T-helper 17 cell (primary cell): ENCODE results near the gene ADAM10. TPM values are rescaled to one million over a fixed set of nuclear protein-coding genes. Genes with fewer than 3 reads are reported as not detected.

ENCODE experiments used
- ATAC-seq: fragments of 150-1000 bp; cut with Tn5 transposase; 2 replicates; pipeline ENCODE4 v1.10.0; 2021; ENCODE audit warnings: mild to moderate bottlenecking, moderate library complexity
- DNase-seq, 3 donors: peaks; one replicate each; pipeline versions ENCODE4 v3.0.0 to v3.0.0-alpha.2; 2020 to 2021
- H3K9me3 ChIP-seq: one replicate; pipeline ENCODE4 v1.7.0; 2013; ENCODE audit warnings: low read length, mild to moderate bottlenecking; ENCODE audit not compliant: control insufficient read depth, poor library complexity, severe bottlenecking
- H3K27ac Mint-ChIP-seq: one replicate; pipeline ENCODE4 v1.8.0; 2022; ENCODE audit warnings: mild to moderate bottlenecking, moderate library complexity, mixed read lengths
- H3K27me3 Mint-ChIP-seq: one replicate; pipeline ENCODE4 v1.8.0; 2022; ENCODE audit warnings: mixed read lengths
- H3K36me3 Mint-ChIP-seq: one replicate; pipeline ENCODE4 v1.8.0; 2022; ENCODE audit warnings: low read depth, mixed read lengths
- H3K4me1 Mint-ChIP-seq: one replicate; pipeline ENCODE4 v1.8.0; 2022; ENCODE audit warnings: mild to moderate bottlenecking, mixed read lengths
- H3K4me3 Mint-ChIP-seq: one replicate; pipeline ENCODE4 v1.8.0; 2022; ENCODE audit warnings: mild to moderate bottlenecking, moderate library complexity, mixed read lengths
- total RNA-seq, 4 donors: library from RNA in 2 of 4; stranded (reverse) in 2 of 4; gene quantifications; one replicate each; pipeline ENCODE4 v1.2.3 and lab custom pipeline; 2022 to 2026

ADAM10 gene
- total RNA-seq, 2 donors from 2014 or later, result 137 to 142 TPM

DNA sequence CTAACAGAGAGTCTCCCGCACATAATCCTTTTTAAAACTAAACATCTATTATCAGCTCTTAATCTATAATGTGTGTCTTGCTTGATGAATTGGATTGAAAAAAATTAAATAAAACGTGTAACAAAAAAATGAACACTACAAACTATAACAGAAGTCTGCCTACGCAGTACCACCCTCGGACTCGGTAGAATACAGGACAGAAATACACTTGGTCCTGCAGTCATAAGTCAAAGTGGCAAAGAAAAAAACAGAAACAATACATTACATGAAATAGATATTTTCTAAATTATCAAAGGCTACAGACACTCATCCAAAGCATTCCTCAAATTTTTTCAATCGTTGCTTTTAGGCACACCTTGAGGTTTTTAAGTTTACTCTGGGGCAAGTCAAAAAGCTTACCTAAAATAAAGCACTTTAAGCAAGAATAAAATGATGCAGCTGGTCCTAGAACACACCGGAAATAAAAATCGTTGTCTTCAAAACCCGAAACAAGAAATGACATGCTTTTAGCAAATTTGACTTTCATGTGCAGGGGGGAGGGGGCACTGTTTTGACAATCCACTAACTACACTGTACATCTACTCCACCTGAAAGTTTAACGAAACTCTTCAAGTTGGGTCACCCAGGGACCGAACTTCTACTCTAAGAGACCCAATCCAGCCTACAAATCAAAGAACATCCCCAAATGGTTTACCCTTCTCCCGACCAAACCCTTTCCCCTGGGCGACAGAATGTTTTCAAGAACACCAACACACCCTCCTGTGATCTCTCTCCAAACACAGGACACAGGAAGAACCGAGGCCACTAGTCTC is 1.3 kb downstream of the ADAM10 start:
- Mint-ChIP-seq H3K36me3 (peaks cover 2% of the 10 kb centered on the region), H3K27me3 (no peaks in the 10 kb centered on the region), H3K4me1 (peaks cover 31% of the 10 kb centered on the region)

DNA sequence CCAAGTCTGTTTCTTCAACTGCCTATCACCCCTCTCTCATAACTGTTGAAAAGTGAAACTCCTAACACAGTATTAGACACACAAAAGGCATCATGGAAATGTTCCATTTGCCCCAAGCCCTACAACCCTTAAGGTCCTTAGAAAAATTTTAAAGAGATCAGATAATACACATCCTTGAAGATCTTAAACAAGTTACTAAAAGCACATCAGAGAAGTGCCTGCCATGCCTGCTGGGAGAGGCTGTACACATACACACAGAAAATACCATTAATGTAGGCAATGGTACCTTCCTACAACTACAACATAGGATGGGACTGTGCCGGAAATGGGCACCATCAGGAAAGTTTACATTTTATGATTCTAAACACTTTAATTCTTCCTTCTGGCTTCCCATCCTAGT is 3.3 kb downstream of the ADAM10 start:
- H3K27ac Mint-ChIP-seq, result no peak overlapping the region
- H3K36me3 Mint-ChIP-seq, result peaks cover 2% of the 10 kb centered on the region
- ATAC-seq (no peak), DNase-seq (no peak)
- peaks cover 47% of the 10 kb centered on the region for H3K4me1 Mint-ChIP-seq
- no peak overlapping the region for H3K4me3 Mint-ChIP-seq
- H3K27me3 Mint-ChIP-seq, result no peaks in the 10 kb centered on the region
- H3K9me3 ChIP-seq, result no peaks in the 10 kb centered on the region

More for the DNA sequence above, 1.3 kb downstream of the ADAM10 start:
- Mint-ChIP-seq H3K4me3 (peak overlapping the region; percentile 97), H3K27ac (peak overlapping the region; percentile 93)
- DNase-seq (no peak), ATAC-seq (no peak)
- no peaks in the 10 kb centered on the region for H3K9me3 ChIP-seq

DNA sequence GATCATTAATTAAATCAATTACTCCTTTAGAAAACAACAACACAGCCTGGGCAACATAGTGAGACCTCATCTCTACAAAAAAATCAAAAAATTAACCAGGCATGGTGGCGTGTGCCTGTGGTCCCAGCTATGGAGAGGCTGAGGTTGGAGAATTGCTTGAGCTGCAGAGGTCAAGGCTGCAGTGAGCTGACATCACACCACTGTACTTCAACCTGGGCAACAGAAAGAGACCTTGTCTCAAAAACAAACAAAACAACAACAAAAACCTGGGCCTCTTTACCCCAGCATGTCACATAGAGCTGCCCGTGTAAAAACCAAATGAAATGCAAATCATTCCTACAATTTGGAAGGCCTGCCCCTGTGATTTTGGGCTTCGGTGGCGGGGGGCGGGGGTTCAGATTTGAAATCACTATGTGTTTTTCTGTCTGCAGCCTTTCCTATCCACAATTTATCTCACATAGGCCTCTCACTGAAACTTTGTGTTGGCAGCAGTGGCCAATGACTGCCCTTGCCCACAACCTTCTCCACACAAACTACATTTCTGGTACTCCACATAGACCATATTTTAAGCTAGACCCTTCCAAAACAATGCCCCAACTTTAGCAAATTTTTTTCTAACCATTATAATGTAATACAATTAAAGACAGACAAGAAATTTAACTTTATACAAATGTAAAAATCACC is 6.5 kb downstream of the ADAM10 start:
- H3K9me3 ChIP-seq, result no peaks in the 10 kb centered on the region
- no peak for DNase-seq
- ATAC-seq, result no peak
- Mint-ChIP-seq H3K4me1 (peaks cover 50% of the 10 kb centered on the region), H3K27me3 (no peaks in the 10 kb centered on the region), H3K27ac (no peak overlapping the region), H3K36me3 (no peaks in the 10 kb centered on the region), H3K4me3 (no peak overlapping the region)

DNA sequence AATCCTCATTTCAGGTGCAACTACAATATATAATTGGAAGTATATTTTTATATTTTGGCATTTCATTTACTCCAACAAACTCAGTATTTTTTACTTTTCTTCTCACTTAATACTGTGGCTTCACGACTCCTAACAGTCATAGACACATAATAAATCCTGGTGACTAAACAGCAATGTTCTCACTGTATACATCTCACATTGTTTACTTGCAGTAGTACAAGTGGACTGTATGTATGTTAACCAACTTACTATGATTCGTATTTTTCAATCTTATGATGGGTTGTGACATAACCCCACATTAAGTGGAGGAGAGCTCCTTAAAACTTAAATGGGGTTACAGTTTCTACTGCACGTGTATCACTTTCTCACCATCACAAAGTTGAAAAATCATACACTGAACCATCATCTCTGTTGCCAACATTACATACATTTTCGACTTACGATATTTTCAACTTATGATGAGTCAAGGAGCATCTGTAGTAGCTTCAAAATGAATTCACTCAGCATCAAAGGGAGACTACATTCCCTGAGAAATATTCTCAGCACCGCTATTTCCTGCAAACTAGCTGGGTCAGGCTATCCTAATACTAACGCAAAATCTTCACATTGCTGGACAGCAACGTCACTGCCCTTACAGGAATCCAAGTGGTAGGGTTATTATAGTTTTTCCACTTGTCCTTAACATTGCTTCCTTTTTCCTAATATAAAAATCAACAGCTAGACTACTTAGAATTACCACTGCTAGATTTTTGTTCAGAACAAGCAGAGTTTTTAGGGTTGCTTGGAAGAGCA is 7.3 kb downstream of the ADAM10 start:
- no peaks in the 10 kb centered on the region for H3K9me3 ChIP-seq
- Mint-ChIP-seq H3K27ac (no peak overlapping the region), H3K36me3 (no peaks in the 10 kb centered on the region), H3K27me3 (no peaks in the 10 kb centered on the region), H3K4me1 (peaks cover 51% of the 10 kb centered on the region), H3K4me3 (no peak overlapping the region)
- no peak for DNase-seq
- ATAC-seq, result no peak

DNA sequence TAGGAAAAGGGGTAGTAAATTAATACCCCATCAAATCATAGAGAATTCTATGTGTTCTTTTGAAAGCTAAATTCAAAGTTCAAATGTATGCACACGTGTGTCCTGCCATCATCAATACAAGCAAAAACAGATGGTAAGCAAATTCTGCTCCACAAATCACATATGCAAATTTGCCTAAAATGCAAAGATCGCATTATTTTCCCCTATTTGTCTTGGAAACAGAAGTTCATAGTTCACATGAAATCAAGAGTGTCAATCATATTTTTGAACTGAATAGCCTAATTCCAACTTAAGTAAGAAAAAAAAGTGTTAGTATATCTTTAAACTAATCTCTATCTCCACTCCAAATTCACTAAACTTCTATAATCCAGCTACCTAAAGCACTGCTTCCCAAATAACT is 8.5 kb downstream of the ADAM10 start:
- no peaks in the 10 kb centered on the region for H3K9me3 ChIP-seq
- DNase-seq (no peak), ATAC-seq (no peak)
- Mint-ChIP-seq H3K4me3 (peak overlapping the region; percentile 31), H3K36me3 (no peaks in the 10 kb centered on the region), H3K27me3 (no peaks in the 10 kb centered on the region), H3K4me1 (peaks cover 53% of the 10 kb centered on the region), H3K27ac (no peak overlapping the region)

DNA sequence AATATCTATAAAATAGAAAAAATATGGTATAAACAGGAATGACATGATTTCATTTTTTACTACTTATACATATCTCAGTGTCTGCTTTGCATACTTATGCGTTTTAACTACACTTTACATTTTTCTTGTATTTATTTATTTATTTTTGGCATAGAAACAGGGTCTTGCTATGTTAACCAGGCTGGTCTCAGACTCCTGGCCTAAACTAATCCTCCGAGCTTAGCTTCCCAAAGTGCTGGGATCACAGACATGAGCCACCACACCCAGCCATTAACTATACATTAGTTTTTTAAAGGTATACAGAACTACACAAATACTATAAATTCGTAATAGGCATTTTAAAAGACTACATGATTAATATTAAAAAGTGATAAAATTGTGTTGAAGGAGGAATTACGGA is 9.1 kb downstream of the ADAM10 start:
- DNase-seq, result no peak
- no peaks in the 10 kb centered on the region for H3K27me3 Mint-ChIP-seq
- ATAC-seq, result no peak
- no peak overlapping the region for H3K4me3 Mint-ChIP-seq
- H3K27ac Mint-ChIP-seq, result no peak overlapping the region
- peaks cover 53% of the 10 kb centered on the region for H3K4me1 Mint-ChIP-seq
- H3K36me3 Mint-ChIP-seq, result no peaks in the 10 kb centered on the region
- H3K9me3 ChIP-seq, result no peaks in the 10 kb centered on the region

DNA sequence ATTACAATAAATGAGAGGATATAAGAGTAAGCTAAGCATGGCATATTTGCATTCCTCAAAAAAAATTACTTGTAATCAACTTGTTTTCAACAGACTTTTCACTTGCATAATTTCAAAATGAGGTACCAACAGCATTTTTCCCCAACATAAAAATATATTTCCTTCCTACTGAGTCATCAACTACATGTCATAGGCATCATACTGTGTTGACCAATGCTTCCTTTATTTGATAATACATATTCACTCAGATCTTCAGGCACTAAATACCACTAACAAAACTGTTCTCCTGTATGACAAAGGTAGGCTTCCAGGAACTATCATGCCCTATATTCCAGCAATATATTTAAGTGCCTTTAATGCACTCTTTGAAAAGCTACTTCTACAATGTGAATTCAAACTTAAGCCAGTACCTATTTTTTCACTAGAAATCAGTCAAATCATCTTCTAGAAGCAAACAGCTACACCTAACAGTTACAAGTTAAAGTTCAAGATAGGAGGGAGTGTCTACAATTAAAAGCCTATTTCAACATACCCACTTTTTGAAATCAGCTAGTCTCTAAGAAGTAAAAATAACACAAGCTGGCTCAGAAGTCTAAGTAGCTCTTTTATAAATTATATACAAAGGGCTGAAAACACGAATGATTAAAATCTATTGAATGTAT is 11.3 kb downstream of the ADAM10 start:
- ATAC-seq, result no peak
- Mint-ChIP-seq H3K27me3 (no peaks in the 10 kb centered on the region), H3K4me3 (no peak overlapping the region), H3K36me3 (no peaks in the 10 kb centered on the region), H3K27ac (peak overlapping the region; percentile 68), H3K4me1 (peaks cover 57% of the 10 kb centered on the region)
- no peak for DNase-seq
- no peaks in the 10 kb centered on the region for H3K9me3 ChIP-seq

DNA sequence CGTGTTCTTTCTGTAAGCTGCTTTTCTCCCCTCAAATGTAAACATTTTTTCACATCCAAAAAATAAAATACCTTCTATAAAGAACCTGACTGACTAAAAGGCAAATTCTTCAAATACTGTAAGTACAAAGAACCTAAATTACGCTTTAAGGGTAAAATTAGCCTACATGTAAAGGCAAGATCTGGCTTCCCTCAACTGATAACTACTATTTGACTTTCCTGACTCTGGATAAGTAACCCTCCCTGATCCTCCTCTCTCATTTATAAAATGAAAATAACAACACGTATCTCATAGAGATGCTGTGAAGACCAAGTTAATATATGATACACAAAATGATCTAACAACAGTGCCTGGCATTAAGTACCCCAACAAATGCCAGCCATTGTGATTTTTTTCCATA is 12.2 kb downstream of the ADAM10 start:
- H3K4me1 Mint-ChIP-seq, result peaks cover 59% of the 10 kb centered on the region
- H3K27me3 Mint-ChIP-seq, result no peaks in the 10 kb centered on the region
- DNase-seq, result no peak
- H3K9me3 ChIP-seq, result no peaks in the 10 kb centered on the region
- no peak for ATAC-seq
- no peak overlapping the region for H3K4me3 Mint-ChIP-seq
- H3K36me3 Mint-ChIP-seq, result no peaks in the 10 kb centered on the region
- no peak overlapping the region for H3K27ac Mint-ChIP-seq

DNA sequence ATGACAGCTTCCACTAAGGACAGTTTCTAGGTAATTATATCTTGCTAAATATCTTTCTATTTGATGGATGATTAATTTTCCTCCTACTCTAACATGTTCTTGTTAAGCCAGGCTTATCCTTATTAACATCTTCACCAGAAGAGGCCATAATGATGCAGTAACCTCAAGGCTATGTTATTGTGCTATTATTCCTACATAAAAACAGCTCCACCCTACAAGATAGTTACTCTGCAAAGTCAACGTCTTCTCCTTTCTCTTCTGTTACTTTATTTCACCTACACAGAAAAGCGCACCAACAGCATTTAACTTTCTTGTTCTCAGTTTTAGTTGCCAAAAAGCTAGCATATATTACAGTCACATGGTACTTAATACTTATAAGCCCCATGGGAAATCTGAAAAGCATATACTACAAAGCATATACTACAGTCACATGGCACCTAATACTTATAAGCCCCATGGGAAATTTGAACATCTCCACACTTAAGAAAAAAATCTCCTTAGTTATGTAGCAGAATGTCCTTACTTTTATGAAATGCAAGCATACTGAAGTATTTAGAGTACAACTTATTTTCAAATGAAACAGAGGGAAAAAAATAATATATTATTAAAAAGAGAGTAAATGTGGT is 13.4 kb downstream of the ADAM10 start:
- Mint-ChIP-seq H3K27ac (no peak overlapping the region), H3K36me3 (no peaks in the 10 kb centered on the region), H3K4me3 (no peak overlapping the region), H3K4me1 (peaks cover 58% of the 10 kb centered on the region), H3K27me3 (no peaks in the 10 kb centered on the region)
- DNase-seq (no peak), ATAC-seq (no peak)
- H3K9me3 ChIP-seq, result no peaks in the 10 kb centered on the region

DNA sequence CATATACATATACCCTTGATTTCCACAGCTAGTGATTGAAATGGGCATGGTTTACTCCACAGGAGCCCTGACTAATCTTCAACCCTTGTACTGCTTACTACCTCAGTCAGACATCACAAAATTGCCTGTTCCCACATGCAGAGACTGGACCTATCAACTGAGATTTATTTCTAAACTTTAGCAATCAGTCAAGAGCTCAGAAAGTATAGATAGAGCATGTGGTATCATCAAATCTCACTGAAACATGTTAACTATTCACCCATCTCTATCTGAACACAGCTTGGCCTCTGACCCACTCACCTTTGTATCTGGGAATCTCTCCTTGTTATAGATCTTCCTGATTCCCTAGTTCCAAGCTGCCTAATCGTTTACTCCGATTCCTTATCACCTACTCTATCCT is 14.6 kb downstream of the ADAM10 start:
- ATAC-seq (no peak), DNase-seq (no peak)
- Mint-ChIP-seq H3K36me3 (no peaks in the 10 kb centered on the region), H3K27me3 (no peaks in the 10 kb centered on the region), H3K4me1 (peaks cover 60% of the 10 kb centered on the region), H3K27ac (peak overlapping the region; percentile 67), H3K4me3 (peak overlapping the region; percentile 49)
- H3K9me3 ChIP-seq, result no peaks in the 10 kb centered on the region

DNA sequence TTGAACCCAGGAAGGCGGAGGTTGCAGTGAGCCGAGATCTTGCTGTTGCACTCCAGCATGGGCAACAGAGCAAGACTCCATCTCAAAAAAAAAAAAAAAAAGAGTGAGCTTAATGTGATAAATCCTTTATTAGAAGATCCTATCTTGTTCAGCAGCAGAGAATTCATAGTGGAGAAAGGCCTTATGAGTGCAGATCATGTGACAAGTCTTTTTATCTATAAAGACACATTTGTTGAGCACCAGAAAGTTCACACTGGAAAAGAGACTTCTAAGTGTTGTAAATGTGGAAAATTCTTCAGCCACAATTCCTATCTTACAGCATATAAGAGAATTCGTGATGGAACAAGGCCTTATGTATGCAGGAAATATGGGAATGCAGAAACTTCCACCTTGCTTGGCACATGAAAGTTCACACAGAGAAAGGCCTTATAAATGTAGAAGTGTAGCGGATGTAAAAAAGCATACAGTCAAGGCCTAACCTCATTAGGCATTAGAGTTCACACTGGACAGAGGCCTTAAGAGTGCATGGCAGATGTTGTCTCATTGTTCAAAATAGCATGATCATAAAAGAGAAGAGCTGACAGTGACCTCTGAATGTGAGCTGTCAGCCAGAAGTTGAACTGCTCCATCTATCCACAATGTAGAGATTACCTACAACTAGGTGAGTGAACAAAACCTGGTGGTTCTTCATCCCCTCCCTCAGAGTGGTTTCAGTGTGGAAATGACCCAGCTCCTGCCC is 16.7 kb downstream of the ADAM10 start:
- H3K9me3 ChIP-seq, result no peaks in the 10 kb centered on the region
- Mint-ChIP-seq H3K27ac (peak overlapping the region; percentile 34), H3K4me3 (no peak overlapping the region), H3K36me3 (no peaks in the 10 kb centered on the region), H3K27me3 (no peaks in the 10 kb centered on the region), H3K4me1 (peaks cover 57% of the 10 kb centered on the region)
- DNase-seq (no peak), ATAC-seq (no peak)
